Midbrain (tissue), 1 donor: ENCODE data around the gene TMEM97.
"Not testable (repeated sequence)": the region's sequence is repeated elsewhere in the genome, so short reads cannot be mapped to it uniquely, and the experiment has no call there.

Source experiments
- DNase-seq: peaks from one replicate; lab custom pipeline; 2025; lab: John Stamatoyannopoulos, UW

Gene TMEM97

GRCh38 chr17:28318759-28319597 is at the start of gene TMEM97:
TSS of gene TMEM97 (plus strand) at chr17:28319200. CDS start at chr17:28319240, 40 bp downstream.
- peak; percentile 97 for DNase-seq

GRCh38 chr17:28270055-28270454 is 48.9 kb upstream of the TMEM97 start:
- DNase-seq, result no peak

- no peak for DNase-seq
Measured at GRCh38 chr17:28270926-28271325, 48.1 kb upstream of the TMEM97 start.

GRCh38 chr17:28271431-28271830 is 47.6 kb upstream of the TMEM97 start:
- DNase-seq, result no peak

- DNase-seq, result no peak
Measured at GRCh38 chr17:28272166-28272565, 46.8 kb upstream of the TMEM97 start.

- not testable (repeated sequence) for DNase-seq
Measured at GRCh38 chr17:28273341-28273740, 45.7 kb upstream of the TMEM97 start.

GRCh38 chr17:28274591-28275265 is 44.3 kb upstream of the TMEM97 start:
- DNase-seq, result no peak

GRCh38 chr17:28276011-28276410 is 43.0 kb upstream of the TMEM97 start:
- DNase-seq, result no peak

- DNase-seq, result no peak
Measured at GRCh38 chr17:28279411-28279810, 39.6 kb upstream of the TMEM97 start.

GRCh38 chr17:28280826-28281225 is 38.2 kb upstream of the TMEM97 start:
- DNase-seq, result no peak

GRCh38 chr17:28282596-28282995 is 36.4 kb upstream of the TMEM97 start:
- no peak for DNase-seq

- DNase-seq, result no peak
Measured at GRCh38 chr17:28285965-28286364, 33.0 kb upstream of the TMEM97 start.

- DNase-seq, result no peak
Measured at GRCh38 chr17:28290703-28291102, 28.3 kb upstream of the TMEM97 start.

GRCh38 chr17:28291780-28292330 is 27.1 kb upstream of the TMEM97 start:
- DNase-seq, result no peak

- not testable (repeated sequence) for DNase-seq
Measured at GRCh38 chr17:28292878-28293277, 26.1 kb upstream of the TMEM97 start.

GRCh38 chr17:28293994-28294393 is 25.0 kb upstream of the TMEM97 start:
- DNase-seq, result no peak

- peak; percentile 6 for DNase-seq
Measured at GRCh38 chr17:28295677-28296578, 23.1 kb upstream of the TMEM97 start.

GRCh38 chr17:28298449-28298848 is 20.6 kb upstream of the TMEM97 start:
- no peak for DNase-seq

- DNase-seq, result no peak
Measured at GRCh38 chr17:28306954-28307401, 12.0 kb upstream of the TMEM97 start.

GRCh38 chr17:28313841-28314240 is 5.2 kb upstream of the TMEM97 start:
- DNase-seq, result no peak

- no peak for DNase-seq
Measured at GRCh38 chr17:28315846-28316705, 2.9 kb upstream of the TMEM97 start.
